RWPE1 (cell line): ENCODE results near the gene OSBPL9.

Experiments
- CTCF ChIA-PET: fragments of 350-600 bp; sonication (Branson Sonifier 250); formaldehyde crosslinking; extraction: SDS; loops from one replicate; lab custom pipeline; 2021; lab: Yijun Ruan, JAX
- POLR2A ChIA-PET: fragments of 400-600 bp; formaldehyde crosslinking; extraction: SDS; loops from one replicate; lab custom pipeline; 2020; ENCODE audit warnings: antibody characterized with exemption; ENCODE audit not compliant: low non-redundant PET; lab: Yijun Ruan, JAX
- DNase-seq: peaks from one replicate; pipeline ENCODE4 v3.0.0; 2012; ENCODE audit warnings: low spot score
- H3K27ac ChIP-seq: fragments of 450-650 bp; 2 replicates; pipeline ENCODE4 v1.5.1; 2017
- CTCF ChIP-seq: fragments of 450-650 bp; conservative IDR thresholded peaks from 2 replicates; pipeline ENCODE4 v1.5.1; 2017; ENCODE audit warnings: low read depth, mild to moderate bottlenecking

OSBPL9 gene

GRCh38 chr1:51572365-51572764 lies 44.5 kb upstream of the OSBPL9 start:
- ChIA-PET POLR2A (no interaction called here), CTCF (interaction anchor here (0.5 kb wide), 1 partner anchor 224 kb away, joined by 3 read pairs; no protein-coding TSS in a partner anchor)
- TF ChIP-seq CTCF: no peak

GRCh38 chr1:51574796-51575195 lies 42.1 kb upstream of the OSBPL9 start:
- no peak overlapping the region for H3K27ac ChIP-seq
- DNase-seq: no peak
- POLR2A ChIA-PET: interaction anchor here (0.6 kb wide), 1 partner anchor 166 kb away, joined by 6 read pairs; no protein-coding TSS in a partner anchor
- TF ChIP-seq CTCF: no peak
- CTCF ChIA-PET: no interaction called here

More at GRCh38 chr1:51572365-51572764, 44.5 kb upstream of the OSBPL9 start:
- DNase-seq: no peak
- no peak overlapping the region for H3K27ac ChIP-seq

GRCh38 chr1:51575406-51576084 lies 41.3 kb upstream of the OSBPL9 start:
- ChIA-PET POLR2A (interaction anchor here (0.6 kb wide), 1 partner anchor 167 kb away, joined by 6 read pairs; no protein-coding TSS in a partner anchor), CTCF (no interaction called here)
- TF ChIP-seq CTCF: no peak
- no peak for DNase-seq
- no peak overlapping the region for H3K27ac ChIP-seq

GRCh38 chr1:51576085-51576444 lies 40.8 kb upstream of the OSBPL9 start:
- no peak for TF ChIP-seq CTCF
- POLR2A ChIA-PET: no interaction called here
- CTCF ChIA-PET: no interaction called here
- H3K27ac ChIP-seq: no peak overlapping the region
- no peak for DNase-seq

- ChIA-PET CTCF (no interaction called here), POLR2A (no interaction called here)
- no peak for DNase-seq
- H3K27ac ChIP-seq: no peak overlapping the region
- TF ChIP-seq CTCF: no peak
Measured at GRCh38 chr1:51576923-51577322, 40.0 kb upstream of the OSBPL9 start.

- CTCF ChIA-PET: interaction anchor here (0.7 kb wide), 1 partner anchor 38 kb away, joined by 3 read pairs; the partner anchor contains the start of gene OSBPL9
- no peak for TF ChIP-seq CTCF
- POLR2A ChIA-PET: no interaction called here
- H3K27ac ChIP-seq: no peak overlapping the region
- no peak for DNase-seq
Measured at GRCh38 chr1:51578383-51579109, 38.3 kb upstream of the OSBPL9 start.
